Measurements from ENCODE around the gene TRIO.

Gene TRIO

GRCh38 chr5:14404780-14405179 is 261.6 kb downstream of the TRIO start:
- no peak for DNase-seq (ENCODE audit: low read depth in 2 of 2)
- H3K4me3 ChIP-seq (replicated peaks in 1 of 2; ENCODE audit: low read depth in 2 of 2, low read length in 2 of 2) = no peak overlapping the region
- TF ChIP-seq, protein P1, sequence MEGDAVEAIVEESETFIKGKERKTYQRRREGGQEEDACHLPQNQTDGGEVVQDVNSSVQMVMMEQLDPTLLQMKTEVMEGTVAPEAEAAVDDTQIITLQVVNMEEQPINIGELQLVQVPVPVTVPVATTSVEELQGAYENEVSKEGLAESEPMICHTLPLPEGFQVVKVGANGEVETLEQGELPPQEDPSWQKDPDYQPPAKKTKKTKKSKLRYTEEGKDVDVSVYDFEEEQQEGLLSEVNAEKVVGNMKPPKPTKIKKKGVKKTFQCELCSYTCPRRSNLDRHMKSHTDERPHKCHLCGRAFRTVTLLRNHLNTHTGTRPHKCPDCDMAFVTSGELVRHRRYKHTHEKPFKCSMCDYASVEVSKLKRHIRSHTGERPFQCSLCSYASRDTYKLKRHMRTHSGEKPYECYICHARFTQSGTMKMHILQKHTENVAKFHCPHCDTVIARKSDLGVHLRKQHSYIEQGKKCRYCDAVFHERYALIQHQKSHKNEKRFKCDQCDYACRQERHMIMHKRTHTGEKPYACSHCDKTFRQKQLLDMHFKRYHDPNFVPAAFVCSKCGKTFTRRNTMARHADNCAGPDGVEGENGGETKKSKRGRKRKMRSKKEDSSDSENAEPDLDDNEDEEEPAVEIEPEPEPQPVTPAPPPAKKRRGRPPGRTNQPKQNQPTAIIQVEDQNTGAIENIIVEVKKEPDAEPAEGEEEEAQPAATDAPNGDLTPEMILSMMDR (IDR thresholded peaks at IDR 0.05; ENCODE audit: low read depth, low read length) = no peak

DNA sequence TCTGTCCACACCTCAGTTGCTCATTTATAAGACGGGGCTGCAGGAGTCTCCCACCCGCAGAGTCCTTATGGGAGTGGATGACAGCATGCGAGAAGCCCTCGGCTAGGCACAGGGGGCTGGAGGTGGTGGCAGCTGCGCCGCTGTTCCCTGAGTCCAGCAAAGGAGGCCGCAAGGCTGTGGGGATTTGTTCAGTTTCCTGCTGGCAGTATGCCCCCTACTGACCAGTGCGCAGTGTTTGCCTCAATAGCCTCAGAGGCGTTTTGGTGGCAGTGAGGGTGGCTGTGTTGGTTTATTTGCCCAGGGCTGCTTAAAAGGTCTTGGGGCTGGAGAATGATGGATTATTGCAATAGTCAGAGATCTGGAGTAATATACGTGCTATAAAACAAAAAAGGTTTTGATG is 262.1 kb downstream of the TRIO start:
- TF ChIP-seq, protein P1 (IDR thresholded peaks at IDR 0.05; ENCODE audit: low read depth, low read length) = peak; percentile 7
- no peak overlapping the region for H3K4me3 ChIP-seq (replicated peaks in 1 of 2; ENCODE audit: low read depth in 2 of 2, low read length in 2 of 2)
- DNase-seq (ENCODE audit: low read depth in 2 of 2) = no peak

GRCh38 chr5:14405706-14406553 is 262.8 kb downstream of the TRIO start:
- TF ChIP-seq, protein P1 (IDR thresholded peaks at IDR 0.05; ENCODE audit: low read depth, low read length) = no peak
- H3K4me3 ChIP-seq (replicated peaks in 1 of 2; ENCODE audit: low read depth in 2 of 2, low read length in 2 of 2) = no peak overlapping the region
- peak in 1 of 2 donors; percentile 53 for DNase-seq (ENCODE audit: low read depth in 2 of 2)

GRCh38 chr5:14406554-14406849 is 263.4 kb downstream of the TRIO start:
- TF ChIP-seq, protein P1 (IDR thresholded peaks at IDR 0.05; ENCODE audit: low read depth, low read length) = no peak
- DNase-seq (ENCODE audit: low read depth in 2 of 2) = peak; percentile 72 to 95
- no peak overlapping the region for H3K4me3 ChIP-seq (replicated peaks in 1 of 2; ENCODE audit: low read depth in 2 of 2, low read length in 2 of 2)

DNA sequence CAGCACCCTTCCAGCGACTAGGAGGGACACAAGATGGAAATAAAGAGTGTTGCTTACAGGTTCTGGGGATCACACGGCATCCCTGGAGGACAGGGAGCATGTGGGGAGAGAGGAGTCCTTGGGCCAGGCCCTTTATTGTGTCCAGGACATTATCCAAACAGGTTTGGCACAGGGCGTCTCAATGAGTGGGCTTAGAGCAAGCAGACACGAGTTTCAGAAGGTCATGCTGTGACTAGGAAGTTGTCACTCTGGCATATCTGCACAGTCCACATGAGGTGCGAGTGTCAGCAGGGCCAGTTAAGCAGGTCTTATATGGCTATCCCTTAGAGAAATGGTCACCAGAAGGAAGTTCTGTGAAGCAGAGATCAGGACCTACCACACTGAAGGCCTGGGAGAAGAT is 263.9 kb downstream of the TRIO start:
- TF ChIP-seq, protein P1 (IDR thresholded peaks at IDR 0.05; ENCODE audit: low read depth, low read length) = no peak
- no peak for DNase-seq (ENCODE audit: low read depth in 2 of 2)
- H3K4me3 ChIP-seq (replicated peaks in 1 of 2; ENCODE audit: low read depth in 2 of 2, low read length in 2 of 2) = no peak overlapping the region

GRCh38 chr5:14407746-14408175 is 264.6 kb downstream of the TRIO start:
- TF ChIP-seq, protein P1 (IDR thresholded peaks at IDR 0.05; ENCODE audit: low read depth, low read length) = no peak
- peak; percentile 49 to 88 for DNase-seq (ENCODE audit: low read depth in 2 of 2)
- H3K4me3 ChIP-seq (replicated peaks in 1 of 2; ENCODE audit: low read depth in 2 of 2, low read length in 2 of 2) = no peak overlapping the region

Measured in cardiac fibroblast (primary cell).